Measurements from ENCODE around the gene RNF31.

GRCh38 chr14:24192933-24193332, 45.6 kb downstream of the RNF31 start:
- TF ChIP-seq, protein P1, sequence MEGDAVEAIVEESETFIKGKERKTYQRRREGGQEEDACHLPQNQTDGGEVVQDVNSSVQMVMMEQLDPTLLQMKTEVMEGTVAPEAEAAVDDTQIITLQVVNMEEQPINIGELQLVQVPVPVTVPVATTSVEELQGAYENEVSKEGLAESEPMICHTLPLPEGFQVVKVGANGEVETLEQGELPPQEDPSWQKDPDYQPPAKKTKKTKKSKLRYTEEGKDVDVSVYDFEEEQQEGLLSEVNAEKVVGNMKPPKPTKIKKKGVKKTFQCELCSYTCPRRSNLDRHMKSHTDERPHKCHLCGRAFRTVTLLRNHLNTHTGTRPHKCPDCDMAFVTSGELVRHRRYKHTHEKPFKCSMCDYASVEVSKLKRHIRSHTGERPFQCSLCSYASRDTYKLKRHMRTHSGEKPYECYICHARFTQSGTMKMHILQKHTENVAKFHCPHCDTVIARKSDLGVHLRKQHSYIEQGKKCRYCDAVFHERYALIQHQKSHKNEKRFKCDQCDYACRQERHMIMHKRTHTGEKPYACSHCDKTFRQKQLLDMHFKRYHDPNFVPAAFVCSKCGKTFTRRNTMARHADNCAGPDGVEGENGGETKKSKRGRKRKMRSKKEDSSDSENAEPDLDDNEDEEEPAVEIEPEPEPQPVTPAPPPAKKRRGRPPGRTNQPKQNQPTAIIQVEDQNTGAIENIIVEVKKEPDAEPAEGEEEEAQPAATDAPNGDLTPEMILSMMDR (IDR thresholded peaks at IDR 0.05) = no peak
- TF ChIP-seq POLR2A (IDR thresholded peaks at IDR 0.05) = no peak
- no peak for TF ChIP-seq POLR2AphosphoS5 (IDR thresholded peaks at IDR 0.05)
